ENCODE data around the gene KCNK4.
"Not testable (repeated sequence)": the region's sequence is repeated elsewhere in the genome, so short reads cannot be mapped to it uniquely, and the experiment has no call there.

KCNK4 gene

DNA sequence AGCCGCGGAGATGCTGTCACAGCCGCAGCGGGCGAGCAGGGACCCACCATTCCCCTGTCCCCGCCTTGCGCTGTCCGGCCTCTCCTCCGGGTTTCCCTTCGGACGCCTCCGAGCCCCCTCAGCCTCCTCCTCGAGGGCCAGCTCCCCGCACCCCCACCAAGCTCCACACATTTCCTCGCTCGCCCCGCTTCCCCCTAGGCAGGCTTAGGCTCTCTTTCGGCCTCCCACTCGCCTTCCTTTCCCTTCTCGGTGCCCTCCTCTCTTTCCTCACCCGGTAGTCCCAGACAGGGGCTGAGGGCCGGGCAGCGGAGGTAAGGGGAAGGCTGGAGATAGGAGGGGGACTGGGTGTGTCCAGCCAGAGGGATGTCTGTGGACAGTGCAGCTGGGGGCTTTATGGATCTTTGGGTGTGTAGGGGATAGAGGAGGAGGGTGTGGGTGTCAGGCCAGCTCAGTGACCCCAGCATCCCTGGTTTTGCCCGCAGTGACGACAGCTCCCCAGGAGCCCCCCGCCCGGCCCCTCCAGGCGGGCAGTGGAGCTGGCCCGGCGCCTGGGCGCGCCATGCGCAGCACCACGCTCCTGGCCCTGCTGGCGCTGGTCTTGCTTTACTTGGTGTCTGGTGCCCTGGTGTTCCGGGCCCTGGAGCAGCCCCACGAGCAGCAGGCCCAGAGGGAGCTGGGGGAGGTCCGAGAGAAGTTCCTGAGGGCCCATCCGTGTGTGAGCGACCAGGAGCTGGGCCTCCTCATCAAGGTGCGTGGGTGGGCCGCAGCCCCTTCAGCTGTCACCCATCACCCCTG is 1.6 kb downstream of the KCNK4 start:
- DNase-seq: peak; percentile 26

DNA sequence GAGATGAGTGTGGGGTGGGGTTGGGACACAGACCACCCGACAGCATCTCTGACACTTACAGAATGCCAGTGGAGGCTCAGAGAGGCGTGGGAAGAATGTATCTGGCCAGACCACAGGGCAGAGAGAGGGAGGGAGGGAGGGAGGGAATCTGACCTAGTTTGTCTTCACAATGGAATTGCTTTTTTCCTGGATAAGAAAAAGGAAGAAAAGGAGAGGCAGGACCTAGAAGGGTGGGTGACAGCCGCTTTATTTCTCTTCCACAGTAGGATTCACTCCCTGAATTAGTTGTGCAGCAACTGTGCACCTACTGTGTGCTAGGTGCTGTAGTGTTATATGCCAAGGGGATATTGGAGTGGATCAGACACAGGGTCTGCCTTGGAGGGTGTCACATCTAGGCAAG is 3.7 kb downstream of the KCNK4 start:
- no peak for DNase-seq

DNA sequence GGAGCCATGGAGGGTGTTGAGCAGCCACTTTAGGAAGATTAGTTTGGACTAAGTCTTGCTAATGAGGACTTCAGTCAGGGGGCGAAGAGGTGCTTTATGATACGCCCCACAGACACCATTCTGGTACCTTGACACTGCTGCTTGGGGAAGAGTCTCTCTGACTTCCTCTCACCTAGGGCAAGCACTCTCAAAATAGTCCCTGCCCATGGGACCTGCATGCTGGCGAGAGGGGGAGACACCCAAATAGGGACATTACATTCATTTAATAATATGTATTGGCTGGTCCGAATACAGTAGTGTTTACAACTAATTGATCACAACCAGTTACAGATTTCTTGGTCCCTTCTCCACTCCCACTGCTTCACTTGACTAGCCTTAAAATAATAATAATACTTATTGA is 4.7 kb downstream of the KCNK4 start:
- DNase-seq: no peak

DNA sequence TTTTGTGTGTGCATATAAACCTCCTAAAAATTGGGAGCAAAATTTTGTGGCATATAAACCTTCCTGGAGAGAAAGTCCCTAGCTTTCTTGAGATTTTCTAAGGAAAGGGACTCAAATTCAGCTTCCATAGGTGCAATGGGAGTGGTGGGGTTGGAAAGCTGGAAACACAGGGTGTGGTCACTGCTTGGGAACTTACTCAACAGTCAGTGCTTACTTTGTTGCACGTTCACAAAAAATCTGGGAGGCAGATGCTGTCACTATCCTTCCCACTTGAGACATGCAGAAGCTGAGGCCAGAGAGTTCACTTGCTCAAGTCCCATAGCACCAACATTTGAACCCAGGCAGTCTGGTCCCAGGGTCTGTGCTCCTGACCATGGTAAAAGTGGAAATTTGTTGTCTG is 5.1 kb downstream of the KCNK4 start:
- DNase-seq: no peak

DNA sequence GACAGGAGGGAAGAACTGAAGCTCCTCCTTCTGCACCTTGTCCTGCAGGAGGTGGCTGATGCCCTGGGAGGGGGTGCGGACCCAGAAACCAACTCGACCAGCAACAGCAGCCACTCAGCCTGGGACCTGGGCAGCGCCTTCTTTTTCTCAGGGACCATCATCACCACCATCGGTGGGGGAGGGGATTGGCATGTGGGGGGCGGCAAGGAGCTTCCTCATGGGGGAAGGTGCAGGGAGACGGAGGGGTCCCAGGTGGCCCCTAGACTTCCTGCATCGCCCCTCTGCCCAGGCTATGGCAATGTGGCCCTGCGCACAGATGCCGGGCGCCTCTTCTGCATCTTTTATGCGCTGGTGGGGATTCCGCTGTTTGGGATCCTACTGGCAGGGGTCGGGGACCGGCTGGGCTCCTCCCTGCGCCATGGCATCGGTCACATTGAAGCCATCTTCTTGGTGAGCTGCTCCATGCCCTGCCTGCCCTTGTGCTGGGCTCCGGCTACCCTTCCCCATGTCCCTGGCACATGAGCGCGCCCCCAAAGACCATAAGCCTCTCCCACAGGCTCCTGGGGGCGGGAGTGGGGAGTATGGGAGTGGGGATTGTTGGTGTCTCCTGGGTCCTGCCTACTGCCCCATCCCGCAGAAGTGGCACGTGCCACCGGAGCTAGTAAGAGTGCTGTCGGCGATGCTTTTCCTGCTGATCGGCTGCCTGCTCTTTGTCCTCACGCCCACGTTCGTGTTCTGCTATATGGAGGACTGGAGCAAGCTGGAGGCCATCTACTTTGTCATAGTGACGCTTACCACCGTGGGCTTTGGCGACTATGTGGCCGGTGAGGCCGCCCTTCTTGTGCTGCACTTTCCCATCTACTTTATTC is 6.0 kb downstream of the KCNK4 start:
- DNase-seq: peak; percentile 18

DNA sequence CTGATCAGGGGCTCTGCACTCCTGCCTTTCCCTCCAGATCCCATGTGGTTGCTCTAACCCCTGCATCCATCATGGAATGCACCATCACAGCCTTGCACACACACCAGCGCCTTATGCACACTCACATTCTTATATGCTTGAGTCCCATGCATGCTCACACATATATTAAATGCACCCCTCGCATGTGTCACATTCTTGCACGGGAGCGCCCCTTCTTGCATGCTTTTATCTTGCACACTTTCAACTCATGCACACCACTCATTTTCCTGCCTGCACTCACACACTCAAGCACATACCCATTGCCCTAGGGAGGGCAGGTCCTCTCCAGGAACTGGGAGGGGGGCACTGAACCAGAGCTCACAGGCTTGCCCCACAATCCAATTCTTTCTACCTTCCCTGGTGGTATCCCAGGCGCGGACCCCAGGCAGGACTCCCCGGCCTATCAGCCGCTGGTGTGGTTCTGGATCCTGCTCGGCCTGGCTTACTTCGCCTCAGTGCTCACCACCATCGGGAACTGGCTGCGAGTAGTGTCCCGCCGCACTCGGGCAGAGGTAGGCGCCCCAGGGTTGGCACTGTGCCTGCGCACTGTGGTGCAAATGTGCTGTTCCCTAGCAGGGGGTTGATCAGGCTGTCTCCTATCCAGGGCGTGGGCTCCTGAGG is 6.7 kb downstream of the KCNK4 start:
- DNase-seq: peak; percentile 18

DNA sequence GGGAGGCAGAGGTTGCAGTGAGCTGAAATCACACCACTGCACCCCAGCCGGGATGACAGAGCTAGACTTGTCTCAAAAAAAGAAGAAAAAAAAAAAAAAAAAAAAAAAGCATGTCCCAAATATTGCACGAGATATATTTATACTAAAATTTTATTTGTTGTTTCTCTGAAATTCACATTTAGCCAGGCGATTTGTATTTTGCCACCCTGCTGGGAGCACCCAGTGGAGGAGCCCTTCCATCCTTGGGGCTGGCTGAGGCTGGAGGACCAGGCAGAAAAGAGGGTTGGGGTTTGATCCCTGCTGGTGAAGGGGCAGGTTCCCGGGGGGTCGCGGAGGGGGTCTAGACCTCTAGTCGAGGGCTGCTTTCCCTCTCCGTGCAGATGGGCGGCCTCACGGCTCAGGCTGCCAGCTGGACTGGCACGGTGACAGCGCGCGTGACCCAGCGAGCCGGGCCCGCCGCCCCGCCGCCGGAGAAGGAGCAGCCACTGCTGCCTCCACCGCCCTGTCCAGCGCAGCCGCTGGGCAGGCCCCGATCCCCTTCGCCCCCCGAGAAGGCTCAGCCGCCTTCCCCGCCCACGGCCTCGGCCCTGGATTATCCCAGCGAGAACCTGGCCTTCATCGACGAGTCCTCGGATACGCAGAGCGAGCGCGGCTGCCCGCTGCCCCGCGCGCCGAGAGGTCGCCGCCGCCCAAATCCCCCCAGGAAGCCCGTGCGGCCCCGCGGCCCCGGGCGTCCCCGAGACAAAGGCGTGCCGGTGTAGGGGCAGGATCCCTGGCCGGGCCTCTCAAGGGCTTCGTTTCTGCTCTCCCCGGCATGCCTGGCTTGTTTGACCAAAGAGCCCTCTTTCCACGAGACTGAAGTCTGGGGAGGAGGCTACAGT is 8.1 kb downstream of the KCNK4 start:
- DNase-seq: peak; percentile 78

DNA sequence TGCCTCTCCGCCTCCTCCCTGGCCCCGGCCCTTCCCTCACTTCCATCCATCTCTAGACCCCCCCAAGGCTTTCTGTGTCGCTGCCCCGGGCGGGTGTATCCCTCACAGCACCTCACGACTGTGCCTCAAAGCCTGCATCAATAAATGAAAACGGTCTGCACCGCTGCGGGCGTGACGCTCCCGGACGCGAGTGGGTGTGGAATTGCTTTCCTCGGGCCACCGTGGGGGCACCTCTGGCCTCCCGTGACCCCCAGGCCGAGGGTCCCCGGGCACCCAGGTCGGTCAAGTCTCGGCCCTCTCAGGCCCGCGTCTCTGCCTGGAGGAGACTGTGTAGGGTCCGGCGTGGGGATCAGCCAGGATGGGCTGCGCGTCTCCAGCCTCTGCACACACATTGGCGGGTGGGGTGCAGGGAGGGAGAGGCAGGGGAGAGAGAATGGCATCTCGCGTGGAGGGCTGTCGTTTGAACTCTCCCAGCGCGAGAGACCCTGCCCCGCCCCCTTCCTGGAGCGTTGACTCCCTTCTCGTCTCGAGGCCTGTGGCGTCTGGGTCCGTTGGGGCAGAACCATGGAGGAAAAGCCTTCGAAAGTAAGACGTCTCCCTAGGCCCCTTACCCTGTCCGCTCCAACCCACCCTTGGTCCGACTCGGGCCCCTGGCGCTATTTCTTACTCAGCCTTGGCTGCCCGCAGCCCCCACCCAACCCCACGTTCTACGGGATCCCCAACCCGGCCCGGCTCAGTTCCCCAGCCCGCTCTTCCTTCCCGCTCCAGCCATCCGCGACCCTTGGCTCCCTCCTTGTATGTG is 8.9 kb downstream of the KCNK4 start, which contains the start of gene CATSPERZ:
Gene CATSPERZ, plus strand, starts transcription at position 512 of the 802 bp plus-strand sequence. Its CDS starts 53 bp downstream, at position 565.
- DNase-seq: peak; percentile 28

DNA sequence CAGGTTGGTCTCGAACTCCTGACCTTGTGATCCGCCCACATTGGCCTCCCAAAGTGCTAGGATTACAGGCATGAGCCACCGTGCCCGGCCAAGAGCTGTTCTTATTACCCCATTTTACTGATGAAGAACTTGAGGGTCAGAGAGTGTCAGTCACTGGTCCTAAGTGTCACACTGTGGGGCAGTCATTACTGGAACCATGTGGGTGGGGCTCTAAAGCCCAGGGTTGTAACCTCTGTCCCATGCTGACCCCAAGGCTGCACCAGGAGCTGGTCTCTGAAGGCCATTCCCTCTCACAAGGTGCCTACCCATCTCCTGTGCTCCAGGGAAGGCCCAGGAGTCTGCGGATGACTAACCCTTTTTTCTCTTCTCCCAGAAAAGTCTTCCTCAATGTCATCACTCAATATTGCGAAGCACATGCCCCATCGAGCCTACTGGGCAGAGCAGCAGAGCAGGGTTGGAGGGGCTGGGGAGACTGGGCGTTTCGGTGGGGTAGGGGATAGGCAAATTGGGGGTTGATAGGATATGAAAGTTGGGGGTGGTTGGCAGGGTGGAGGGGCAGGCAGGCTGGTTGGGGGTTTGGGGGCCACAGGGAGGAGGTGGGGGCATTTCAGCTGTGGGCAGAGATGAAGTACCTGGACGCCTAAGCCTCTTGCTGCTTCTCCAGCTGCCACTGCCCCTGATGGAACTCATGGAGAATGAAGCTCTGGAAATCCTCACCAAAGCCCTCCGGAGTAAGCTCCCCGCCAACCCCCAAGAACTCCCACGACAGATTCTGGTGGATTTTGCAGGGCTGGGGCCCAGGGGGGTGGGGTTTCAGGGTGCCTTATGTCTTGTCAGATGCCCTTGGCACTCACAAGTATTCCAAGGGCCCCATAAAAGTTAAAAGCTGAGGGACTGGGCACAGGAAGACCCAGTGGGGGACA is 12.3 kb downstream of the KCNK4 start:
- no peak for DNase-seq

DNA sequence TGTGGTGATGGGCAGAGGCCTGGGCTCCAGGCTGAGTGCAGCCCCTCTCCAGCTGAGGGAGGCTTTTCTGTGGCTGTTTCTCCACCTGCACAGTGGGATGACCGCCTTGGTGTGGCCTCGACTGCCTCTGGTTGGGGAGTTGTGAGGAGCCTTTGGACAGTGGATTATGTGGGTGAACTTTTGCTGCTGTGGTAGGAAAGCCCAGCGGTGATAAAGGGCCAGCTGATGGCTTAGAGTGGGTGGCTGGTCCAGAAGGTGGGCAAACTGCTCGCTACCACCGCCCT is 12.9 kb downstream of the KCNK4 start:
- no peak for DNase-seq

DNA sequence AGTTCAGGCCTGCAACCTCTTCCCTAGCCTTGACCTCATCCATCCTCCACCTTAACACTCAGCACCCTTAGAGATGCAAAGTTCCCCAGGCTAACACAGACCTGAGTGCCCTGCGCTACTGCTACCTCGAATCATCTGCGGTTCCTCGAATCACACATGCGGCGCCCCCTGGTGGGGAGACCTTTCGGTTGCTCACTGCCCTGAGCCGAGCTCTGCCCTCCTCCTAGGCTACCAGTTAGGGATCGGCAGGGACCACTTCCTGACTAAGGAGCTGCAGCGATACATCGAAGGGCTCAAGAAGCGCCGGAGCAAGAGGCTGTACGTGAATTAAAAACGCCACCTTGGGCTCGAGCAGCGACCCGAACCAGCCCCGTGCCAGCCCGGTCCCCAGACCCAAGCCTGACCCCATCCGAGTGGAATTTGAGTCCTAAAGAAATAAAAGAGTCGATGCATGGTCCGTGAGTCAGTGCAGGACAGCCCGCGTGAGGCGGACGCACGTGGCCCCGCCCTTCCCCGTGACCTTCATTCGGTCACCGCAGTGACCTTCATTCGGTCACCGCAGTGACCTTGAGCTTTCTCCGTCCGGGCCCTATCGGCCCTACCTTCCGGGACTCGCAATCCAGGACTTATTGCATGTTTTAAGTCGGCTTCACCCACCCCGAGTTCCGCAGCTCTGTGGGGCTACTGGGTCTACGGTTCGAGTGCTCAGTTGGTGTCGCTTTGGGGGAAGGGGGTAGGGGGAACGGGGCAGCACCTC is 13.4 kb downstream of the KCNK4 start:
- DNase-seq: peak; percentile 92

DNA sequence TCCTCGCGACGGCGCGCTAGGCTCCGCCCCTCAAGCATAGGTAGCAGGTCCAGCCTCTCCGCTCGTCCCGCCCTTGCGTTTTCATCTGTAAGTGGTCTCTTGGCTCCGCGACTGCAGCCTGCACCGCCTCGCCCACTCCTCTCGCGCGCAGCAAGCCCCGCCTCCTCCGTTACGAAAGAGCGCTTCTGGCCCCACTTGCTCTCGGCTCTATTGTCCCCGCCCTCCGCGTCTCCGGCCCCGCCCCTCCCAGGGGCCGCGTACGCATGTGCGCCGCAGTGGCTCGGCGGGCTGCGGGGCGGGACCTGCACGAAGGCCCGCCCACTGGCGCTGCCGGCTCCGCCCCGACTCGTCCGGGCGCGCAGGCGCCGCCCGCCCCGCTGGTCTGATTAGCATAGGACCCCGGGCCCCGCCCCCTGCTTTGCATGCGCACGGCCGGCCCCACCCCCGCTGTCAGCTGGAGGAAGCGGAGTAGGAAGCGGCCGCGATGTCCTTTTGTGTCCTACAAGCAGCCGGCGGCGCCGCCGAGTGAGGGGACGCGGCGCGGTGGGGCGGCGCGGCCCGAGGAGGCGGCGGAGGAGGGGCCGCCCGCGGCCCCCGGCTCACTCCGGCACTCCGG is 14.1 kb downstream of the KCNK4 start, which contains the start of gene ESRRA:
Gene ESRRA, plus strand, starts transcription at position 450 of the 616 bp plus-strand sequence. CDS start 1,656 bp downstream, outside the sequence.
- DNase-seq: peak; percentile 99

DNA sequence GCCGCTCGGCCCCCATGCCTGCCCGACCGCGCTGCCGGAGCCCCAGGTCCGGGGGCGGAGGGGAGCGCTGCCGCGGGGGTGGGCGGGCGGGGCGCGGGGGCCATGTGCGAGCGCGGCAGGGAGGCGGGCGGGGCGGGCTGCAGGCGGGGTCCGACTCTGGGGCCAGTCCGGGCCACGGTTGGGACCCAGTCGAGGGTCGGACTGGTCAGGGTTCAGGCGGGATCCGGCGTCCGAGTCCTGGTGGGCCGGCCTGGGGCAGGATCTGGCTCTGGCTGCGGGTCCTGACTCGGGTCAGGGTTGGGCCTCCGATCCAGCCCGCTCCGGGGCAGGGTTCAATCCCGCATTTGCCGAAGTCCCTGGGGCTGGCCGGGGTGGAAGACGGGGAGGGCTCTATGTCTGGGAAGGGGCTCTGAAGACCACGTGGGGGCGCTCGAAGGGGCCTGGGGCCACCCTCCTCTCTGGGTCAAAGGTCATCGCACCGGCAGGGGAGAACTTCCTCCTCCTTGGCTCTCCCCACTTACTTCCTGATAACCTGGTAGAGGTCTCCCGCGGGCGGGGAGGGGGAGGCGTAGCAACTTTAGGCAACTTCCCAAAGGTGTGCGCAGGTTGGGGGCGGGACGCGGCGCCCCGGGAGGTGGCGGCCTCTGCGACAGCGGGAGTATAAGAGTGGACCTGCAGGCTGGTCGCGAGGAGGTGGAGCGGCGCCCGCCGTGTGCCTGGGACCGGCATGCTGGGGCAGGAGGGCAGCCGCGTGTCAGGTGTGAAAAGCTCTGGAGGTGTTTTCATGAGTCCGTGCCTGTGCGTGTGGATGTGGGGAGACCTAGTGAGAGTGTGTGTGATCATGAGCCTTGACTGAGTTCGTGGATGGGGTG is 14.8 kb downstream of the KCNK4 start:
- peak; percentile 80 for DNase-seq

DNA sequence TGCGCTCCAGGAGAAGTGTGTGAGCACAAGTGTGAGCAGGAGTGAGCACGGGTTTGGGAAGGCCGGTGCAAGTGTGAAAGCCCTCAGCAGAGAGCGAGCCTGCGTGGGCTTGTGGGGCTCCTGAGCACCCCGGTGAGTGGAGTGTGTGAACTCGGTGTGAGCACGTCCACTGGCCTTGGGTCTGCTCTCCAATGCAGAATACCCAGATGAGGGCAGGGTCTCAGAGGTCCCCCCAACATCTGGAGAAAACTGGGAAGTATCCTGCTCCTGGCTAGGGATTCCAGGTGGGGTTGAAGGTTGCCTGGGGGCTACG is 15.4 kb downstream of the KCNK4 start:
- no peak for DNase-seq

DNA sequence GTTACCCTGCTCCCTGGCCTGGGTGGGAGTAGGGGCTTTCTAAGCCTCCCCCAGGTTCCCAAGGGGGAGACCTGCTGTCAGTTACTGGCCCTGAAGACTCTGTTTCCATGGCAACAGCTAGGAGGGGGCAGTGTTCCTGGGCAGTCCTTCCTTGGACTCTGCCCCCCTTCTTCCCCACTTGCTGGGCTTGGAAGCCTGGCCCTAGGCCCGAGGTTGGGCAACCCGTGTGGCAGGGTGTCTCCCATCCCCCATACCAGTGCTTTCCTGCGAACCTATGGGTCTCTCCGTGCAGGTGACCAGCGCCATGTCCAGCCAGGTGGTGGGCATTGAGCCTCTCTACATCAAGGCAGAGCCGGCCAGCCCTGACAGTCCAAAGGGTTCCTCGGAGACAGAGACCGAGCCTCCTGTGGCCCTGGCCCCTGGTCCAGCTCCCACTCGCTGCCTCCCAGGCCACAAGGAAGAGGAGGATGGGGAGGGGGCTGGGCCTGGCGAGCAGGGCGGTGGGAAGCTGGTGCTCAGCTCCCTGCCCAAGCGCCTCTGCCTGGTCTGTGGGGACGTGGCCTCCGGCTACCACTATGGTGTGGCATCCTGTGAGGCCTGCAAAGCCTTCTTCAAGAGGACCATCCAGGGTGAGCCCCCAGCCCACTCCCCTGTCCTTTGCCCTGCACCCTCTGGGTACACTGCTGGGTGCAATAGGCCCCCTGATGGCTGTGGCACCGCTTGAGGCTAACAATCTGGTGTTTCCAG is 15.9 kb downstream of the KCNK4 start:
- DNase-seq: no peak

DNA sequence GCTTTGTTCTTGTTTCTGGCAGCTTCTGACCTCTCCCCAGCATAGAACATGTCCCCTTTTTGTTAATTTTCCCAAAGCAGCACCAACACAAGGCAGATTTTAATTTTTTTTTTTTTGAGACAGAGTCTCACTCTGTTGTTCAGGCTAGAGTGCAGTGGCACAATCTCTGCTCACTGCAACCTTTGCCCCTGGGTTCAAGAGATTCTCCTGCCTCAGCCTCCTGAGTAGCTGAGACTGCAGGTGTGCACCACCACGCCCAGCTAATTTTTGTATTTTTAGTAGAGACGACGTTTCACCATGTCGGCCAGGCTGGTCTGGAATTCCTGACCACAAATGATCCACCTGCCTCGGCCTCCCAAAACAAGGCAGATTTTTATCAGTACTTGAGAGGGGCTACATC is 16.7 kb downstream of the KCNK4 start:
- not testable (repeated sequence) for DNase-seq

DNA sequence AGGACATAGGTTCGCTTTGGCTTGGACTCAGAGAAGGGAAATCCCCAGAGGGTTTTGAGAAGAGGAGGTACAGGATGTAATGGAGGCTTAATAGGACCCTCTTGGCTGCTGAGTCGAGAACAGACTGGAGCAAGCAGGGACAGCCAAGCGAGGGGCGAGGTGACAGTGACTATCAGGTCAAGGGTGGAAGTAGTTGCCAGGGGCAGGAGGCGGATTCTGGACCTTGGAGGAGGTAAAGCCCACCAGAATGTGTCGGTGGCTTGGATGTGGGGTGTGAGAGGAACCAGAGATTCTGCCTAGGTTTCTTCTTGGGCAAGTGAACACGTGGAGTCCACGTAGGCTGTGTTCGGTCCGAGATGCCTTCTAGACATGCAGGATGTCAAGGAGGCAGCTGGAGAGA is 21.8 kb downstream of the KCNK4 start:
- no peak for DNase-seq
